PC-9 (cell line): Measurements from ENCODE around the gene UST.

Experiments used
- CTCF ChIP-seq: fragments of 200-600 bp; sonication (generic); conservative IDR thresholded peaks from 2 replicates; pipeline ENCODE4 v1.6.1; 2017; ENCODE audit warnings: mixed run types, antibody characterized with exemption, mild to moderate bottlenecking, moderate library complexity
- EZH2 ChIP-seq: fragments of 200-600 bp; sonication (generic); IDR thresholded peaks from 2 replicates; pipeline ENCODE4 v1.8.0; 2017; ENCODE audit warnings: antibody characterized with exemption, low read depth

GRCh38 chr6:148830614-148831013 lies 83.8 kb downstream of the UST start:
- TF ChIP-seq CTCF (no peak), EZH2 (no peak)
